HG02981 (cell line): ENCODE data around the gene FRMD4A.

Source experiments
- ATAC-seq: cut with Tn5 transposase; IDR thresholded peaks from one replicate; pipeline ENCODE4 v1.9.1; 2021; ENCODE audit warnings: mild to moderate bottlenecking, moderate library complexity; ENCODE audit not compliant: unreplicated experiment

Gene FRMD4A

GRCh38 chr10:14330388-14331061 lies at the start of gene FRMD4A:
FRMD4A (minus strand) TSS chr10:14330924.
- ATAC-seq: no peak

DNA sequence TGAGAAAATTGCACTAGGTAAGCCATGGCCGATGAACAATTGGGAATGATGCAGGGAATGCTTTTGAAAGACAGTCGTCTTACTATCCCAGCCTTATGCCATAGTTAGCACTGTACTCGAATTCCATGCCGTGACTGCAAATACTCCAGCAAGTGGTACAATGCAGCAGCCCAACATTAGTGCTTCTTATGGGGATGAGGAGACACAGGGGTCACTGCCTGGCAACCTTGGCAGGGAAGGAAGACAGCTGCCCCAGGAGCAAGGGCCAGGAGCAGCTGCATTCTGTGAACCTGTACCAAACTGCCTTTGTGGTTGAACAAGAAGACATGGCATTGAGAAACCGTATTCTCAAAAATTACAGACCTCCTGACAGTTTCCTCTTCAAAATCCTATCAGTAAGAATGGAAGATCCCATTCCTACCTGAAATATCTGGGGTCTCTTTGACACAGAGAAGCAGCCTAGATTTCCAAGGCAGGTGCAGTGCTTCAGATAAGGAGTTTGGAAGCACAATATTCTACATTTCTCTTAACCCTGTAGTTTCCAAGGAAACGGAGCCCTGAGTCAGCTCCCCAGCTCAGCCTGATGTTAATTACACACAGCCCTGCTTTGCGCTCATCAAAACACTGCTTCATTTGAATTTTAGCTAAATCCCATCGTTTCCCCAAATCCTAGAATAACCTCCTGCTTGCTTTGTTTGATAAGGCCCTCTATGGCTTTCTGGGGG lies 49.0 kb upstream of the FRMD4A start:
- ATAC-seq: no peak

DNA sequence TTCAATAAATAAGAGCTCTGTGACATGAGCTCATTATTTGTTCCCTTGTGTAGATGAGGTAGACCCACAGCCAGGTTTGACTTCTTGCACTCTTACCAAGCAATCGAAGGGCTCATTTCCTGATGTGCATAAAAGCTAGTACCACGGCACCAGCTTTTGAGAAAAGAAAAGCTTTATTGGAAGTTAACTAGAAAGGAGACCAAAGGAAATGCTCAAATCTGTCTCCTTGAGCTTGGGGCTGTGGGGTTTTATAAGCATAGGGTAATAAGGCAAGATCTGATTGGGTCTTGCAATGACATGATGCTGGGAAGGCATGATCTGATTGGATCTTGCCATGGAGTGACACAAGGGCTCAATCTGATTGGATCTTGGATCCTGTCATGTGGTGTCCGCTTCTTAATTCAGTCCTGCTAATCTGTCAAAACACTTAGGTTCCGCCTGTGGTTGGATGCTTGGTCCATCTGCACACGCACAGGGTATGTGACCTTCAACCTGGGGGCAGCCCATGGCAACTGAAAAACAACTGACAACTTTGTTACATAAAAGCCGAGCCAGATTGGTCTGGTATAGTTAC lies 47.8 kb upstream of the FRMD4A start:
- ATAC-seq: no peak

DNA sequence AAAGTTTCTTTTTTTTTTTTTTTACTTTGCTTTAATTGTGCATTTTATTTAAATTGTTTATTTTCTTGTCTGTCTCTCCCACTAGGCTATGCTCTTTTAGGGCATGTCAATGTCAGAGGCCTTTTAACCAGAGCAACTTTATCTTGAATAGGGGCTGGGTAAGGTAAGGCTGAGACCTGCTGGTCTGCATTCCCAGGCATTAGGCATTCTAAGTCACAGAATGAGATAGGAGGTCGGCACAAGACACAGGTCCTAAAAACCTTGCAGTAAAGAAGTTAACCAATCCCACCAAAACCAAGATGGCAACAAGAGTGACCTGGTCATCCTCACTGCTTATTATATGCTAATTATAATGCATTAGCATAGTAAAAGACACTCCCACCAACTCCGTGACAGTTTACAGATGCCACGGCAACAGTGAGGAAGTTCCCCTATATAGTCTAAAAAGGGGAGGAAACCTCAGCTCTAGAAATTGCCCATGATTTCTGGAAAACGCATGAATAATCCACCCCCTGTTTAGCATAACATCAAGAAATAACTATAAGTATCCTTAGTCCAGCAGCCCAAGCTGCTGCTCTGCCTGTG lies 47.0 kb upstream of the FRMD4A start:
- no peak for ATAC-seq

GRCh38 chr10:14374745-14375445 lies 44.2 kb upstream of the FRMD4A start:
- ATAC-seq: no peak

- ATAC-seq: no peak
Measured at GRCh38 chr10:14372606-14373005, 41.9 kb upstream of the FRMD4A start.

GRCh38 chr10:14371581-14371980 lies 40.9 kb upstream of the FRMD4A start:
- no peak for ATAC-seq

DNA sequence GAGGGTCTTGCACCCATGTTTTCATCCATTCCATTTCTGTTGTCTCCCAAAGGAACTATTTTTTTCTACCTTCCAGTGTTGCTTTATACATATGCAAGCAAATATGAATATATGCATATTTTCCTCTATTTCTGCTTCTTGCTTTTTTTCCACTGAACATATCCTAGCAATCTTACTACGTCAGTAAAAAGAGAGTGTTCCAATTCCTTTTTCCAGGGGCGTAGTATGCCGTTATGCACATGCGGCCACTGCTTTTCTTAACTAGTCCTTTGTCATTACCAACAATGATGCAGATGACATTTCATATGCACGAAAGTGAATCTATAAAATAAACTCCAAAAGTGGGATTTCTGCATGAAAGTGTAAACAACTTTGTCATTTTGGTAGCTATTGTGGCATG lies 40.2 kb upstream of the FRMD4A start:
- no peak for ATAC-seq

DNA sequence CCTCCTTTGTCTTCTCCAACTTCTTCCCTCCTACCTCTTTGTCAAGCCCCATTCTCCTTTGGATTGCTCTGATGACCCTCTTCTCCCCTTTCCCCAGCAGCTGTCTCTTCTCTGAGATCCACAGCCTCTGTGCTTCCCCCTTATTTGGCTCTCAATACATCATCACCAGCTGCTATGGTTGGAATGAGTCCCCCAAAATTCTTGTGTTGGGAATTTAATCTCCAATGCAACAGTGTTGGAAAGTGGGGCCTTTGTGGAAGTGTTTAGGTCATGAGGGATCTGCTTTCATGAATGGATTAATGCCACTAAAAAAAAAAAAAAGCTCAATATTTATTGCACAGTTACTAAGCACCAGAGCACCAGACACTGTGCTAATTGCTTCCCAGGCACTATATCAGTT lies 39.2 kb upstream of the FRMD4A start:
- no peak for ATAC-seq

DNA sequence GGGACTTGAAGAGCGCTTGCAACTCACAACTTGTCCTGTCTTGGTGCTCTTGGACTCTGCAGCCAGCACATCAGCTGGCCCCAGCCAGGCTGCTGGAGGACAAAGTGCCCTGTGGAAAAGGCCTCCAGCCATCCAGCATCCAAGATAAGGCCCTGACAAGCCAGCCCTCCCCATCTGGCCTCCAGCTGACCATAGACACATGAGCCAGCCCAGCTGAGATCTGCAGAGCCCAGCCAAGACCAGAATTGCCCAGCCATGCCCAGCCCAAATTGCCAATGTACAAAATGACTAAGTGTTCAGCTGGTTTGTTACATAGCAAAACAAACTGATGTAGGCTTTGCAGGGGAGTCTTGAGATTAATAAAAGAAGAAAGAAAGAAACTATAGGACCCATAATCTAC lies 36.0 kb upstream of the FRMD4A start:
- no peak for ATAC-seq

DNA sequence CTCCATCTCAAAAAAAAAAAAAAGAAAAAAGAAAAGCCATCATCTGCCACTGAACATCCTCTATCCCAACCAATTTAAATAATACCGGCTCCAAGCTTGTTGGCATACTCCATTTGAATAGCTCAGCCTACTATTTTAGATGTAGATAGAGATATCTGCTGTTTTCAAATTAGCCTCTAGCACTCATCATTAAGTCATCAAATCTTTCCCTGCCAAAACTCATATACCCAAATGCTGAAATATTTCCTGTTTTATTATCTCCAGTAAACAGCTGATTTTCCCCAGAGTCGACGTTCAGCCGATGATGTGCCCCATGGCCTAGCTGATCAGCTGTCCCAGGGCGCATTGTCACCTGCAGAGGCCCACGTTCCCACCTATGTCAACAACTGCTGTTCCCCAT lies 34.5 kb upstream of the FRMD4A start:
- no peak for ATAC-seq

GRCh38 chr10:14362104-14362503 lies 31.4 kb upstream of the FRMD4A start:
- ATAC-seq: no peak

- no peak for ATAC-seq
Measured at GRCh38 chr10:14360961-14361360, 30.2 kb upstream of the FRMD4A start.

DNA sequence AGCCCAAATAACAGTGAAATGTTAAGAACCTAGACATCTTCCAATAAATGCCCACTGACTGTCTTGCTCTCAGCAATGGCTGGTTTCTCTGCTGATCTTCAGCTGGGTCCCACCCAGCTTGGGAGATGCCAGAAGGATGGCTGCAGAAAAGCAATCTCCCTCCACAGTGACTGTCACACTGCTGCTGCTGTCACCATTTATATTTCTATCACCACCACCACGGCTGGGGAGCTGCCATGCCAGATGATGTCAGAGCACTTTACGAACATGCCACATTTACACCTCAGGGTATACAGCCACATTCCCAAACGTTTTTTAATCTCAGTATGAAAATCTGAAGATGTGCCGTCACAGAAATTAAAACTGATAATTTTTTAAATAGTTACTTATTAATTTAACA lies 29.8 kb upstream of the FRMD4A start:
- no peak for ATAC-seq

GRCh38 chr10:14358886-14359573 lies 28.3 kb upstream of the FRMD4A start:
- no peak for ATAC-seq

DNA sequence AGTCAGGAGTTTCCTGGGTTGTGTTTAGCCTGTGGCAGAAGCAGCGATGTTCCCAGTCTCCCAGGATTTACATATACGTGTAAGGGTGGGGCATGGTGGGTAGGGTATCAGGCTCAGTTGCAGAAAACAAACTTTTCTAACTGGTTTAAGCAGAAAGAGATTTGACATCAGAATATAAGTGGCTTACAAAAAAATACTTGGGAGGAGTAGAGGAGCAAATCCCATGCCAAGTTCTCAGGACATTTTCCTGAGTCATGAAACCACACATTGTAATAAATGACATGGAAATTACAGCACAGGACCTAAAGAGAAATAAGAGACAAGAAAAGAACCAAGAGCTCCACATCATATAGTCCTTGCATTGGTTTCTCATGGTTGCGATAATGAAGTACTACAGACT lies 26.2 kb upstream of the FRMD4A start:
- no peak for ATAC-seq

- ATAC-seq: no peak
Measured at GRCh38 chr10:14355750-14356149, 25.0 kb upstream of the FRMD4A start.

DNA sequence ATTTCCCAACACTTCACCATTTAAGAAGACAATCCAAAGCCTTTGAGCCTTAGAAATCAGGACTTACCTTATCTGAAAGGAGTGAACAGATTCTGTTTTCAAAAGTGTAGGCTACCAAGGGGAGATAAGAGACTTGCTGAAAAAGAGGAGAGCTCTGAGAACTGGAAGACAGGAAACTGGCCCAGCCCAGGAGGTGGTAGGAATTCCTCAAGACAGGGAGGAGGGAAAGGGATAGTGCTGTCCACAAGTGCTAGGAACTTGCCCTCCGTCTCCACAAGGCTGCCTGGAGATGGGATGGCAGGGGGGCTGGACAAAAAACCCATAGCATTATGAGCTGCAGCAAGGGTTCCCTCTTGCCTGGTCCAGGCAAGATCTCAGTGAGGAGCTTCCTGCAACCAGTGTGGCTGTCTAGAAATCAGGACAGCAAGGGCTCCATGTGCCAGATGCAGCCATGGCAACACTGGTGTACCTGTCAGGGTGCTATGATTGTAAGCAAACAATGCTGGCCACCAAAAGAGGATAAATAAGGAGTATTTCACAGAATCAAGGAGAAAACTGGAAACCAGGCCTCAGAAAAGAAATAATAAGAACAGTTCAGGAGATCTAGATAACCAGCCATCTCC lies 22.7 kb upstream of the FRMD4A start:
- no peak for ATAC-seq

GRCh38 chr10:14350006-14350405 lies 19.3 kb upstream of the FRMD4A start:
- ATAC-seq: no peak

DNA sequence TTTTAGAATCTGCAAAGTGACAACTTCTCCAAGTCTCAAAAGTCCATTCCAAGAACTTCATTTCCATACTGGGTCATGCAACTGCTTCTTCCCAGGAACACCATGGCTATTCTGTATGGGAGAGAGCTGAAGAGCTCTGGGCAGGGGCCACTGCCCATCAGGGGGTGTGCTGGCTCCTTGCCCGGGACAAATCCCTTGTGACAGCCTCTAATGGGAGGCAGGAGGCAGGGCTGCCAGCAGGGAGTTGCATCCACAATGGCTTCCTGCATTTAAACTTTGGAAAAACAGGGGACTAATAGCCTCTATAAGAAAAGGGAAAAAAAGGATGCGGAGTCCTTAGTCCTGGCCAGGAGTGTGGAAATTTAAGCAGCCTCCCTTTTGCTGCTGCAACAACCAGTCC lies 18.4 kb upstream of the FRMD4A start:
- ATAC-seq: no peak
